Stimulated activated effector memory CD8-positive, alpha-beta T cell treated with anti-CD3 and anti-CD28 coated beads, Interleukin-12 subunit alpha, Interleukin-12 subunit beta, amount 100 ng/mL, for 72 hours (primary cell): ENCODE data around the gene RCSD1.

Source experiments
- ATAC-seq: fragments of 150-1000 bp; cut with Tn5 transposase; 2 replicates; pipeline ENCODE4 v1.10.0; 2021
- DNase-seq, 2 donors: peaks; one replicate each; pipeline ENCODE4 v3.0.0; 2021 to 2022; ENCODE audit warnings: low spot score in 2 of 2
- H3K27ac Mint-ChIP-seq: one replicate; pipeline ENCODE4 v1.8.0; 2022; ENCODE audit warnings: mild to moderate bottlenecking, mixed read lengths
- H3K36me3 Mint-ChIP-seq: one replicate; pipeline ENCODE4 v1.8.0; 2022; ENCODE audit warnings: mild to moderate bottlenecking, mixed read lengths
- H3K4me1 Mint-ChIP-seq: one replicate; pipeline ENCODE4 v1.8.0; 2022; ENCODE audit warnings: mixed read lengths
- H3K4me3 Mint-ChIP-seq: one replicate; pipeline ENCODE4 v1.8.0; 2022; ENCODE audit warnings: mild to moderate bottlenecking, mixed read lengths
- H3K9me3 Mint-ChIP-seq: one replicate; pipeline ENCODE4 v1.8.0; 2022; ENCODE audit warnings: mixed read lengths

Gene RCSD1

GRCh38 chr1:167645625-167646414 lies 15.8 kb downstream of the RCSD1 start:
- no peaks in the 10 kb centered on the region for H3K9me3 Mint-ChIP-seq
- no peak for DNase-seq

DNA sequence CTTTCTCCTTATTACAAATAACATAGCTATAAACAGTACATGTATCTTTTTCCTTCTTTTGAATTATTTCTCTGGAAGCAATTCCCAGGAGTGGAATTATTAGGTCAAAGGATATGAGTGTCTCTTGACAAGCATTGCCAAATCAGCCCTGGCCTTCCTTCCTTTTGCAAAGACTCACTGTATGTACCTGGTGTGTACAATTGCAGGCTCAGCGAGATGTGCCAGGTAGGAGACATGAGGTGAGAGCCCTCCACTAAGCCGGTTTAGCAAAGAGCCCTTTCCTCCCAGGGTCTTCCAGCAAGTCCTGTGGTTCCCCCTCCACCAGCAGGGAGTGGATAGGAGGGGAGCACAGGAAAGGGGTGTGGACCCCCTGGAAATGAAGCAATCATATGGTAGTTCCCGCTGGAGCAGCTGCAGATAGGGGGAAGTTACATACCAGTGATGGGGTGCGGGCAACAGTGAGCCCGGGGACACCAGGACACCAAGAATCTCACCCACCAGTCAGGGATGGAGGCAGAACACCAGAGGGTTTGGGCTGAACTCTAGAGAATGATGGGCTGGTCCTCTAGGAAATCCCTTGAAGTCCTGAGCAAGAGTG lies 18.3 kb downstream of the RCSD1 start:
- peak overlapping the region; percentile 93 for H3K27ac Mint-ChIP-seq

More at GRCh38 chr1:167645625-167646414, 15.8 kb downstream of the RCSD1 start:
- Mint-ChIP-seq H3K27ac (peak overlapping the region; percentile 81), H3K4me1 (peaks cover 86% of the 10 kb centered on the region), H3K36me3 (peaks cover 63% of the 10 kb centered on the region), H3K4me3 (no peak overlapping the region)
- no peak for ATAC-seq

GRCh38 chr1:167648978-167649744 lies 19.1 kb downstream of the RCSD1 start:
- no peaks in the 10 kb centered on the region for H3K9me3 Mint-ChIP-seq
- H3K36me3 Mint-ChIP-seq: peaks cover 44% of the 10 kb centered on the region
- H3K4me3 Mint-ChIP-seq: peak overlapping the region; percentile 51
- no peak for DNase-seq
- peak overlapping the region; percentile 93 for H3K27ac Mint-ChIP-seq
- peak; percentile 25 for ATAC-seq
- H3K4me1 Mint-ChIP-seq: peaks cover 73% of the 10 kb centered on the region

More for the DNA sequence above, 18.3 kb downstream of the RCSD1 start:
- peak overlapping the region; percentile 51 for H3K4me3 Mint-ChIP-seq
- no peaks in the 10 kb centered on the region for H3K9me3 Mint-ChIP-seq
- H3K4me1 Mint-ChIP-seq: peaks cover 73% of the 10 kb centered on the region
- H3K36me3 Mint-ChIP-seq: peaks cover 47% of the 10 kb centered on the region
- DNase-seq (no peak), ATAC-seq (no peak)

- no peak for DNase-seq
- Mint-ChIP-seq H3K9me3 (no peaks in the 10 kb centered on the region), H3K4me1 (peaks cover 73% of the 10 kb centered on the region), H3K4me3 (peak overlapping the region; percentile 51), H3K36me3 (peaks cover 42% of the 10 kb centered on the region), H3K27ac (peak overlapping the region; percentile 93)
- peak; percentile 57 for ATAC-seq
Observed at GRCh38 chr1:167650269-167651160, 20.5 kb downstream of the RCSD1 start.

GRCh38 chr1:167651161-167651693 lies 21.2 kb downstream of the RCSD1 start:
- no peaks in the 10 kb centered on the region for H3K9me3 Mint-ChIP-seq
- peak; percentile 81 for ATAC-seq
- H3K4me1 Mint-ChIP-seq: peaks cover 68% of the 10 kb centered on the region
- peaks cover 39% of the 10 kb centered on the region for H3K36me3 Mint-ChIP-seq
- peak overlapping the region; percentile 51 for H3K4me3 Mint-ChIP-seq
- peak overlapping the region; percentile 93 for H3K27ac Mint-ChIP-seq
- DNase-seq: peak in 1 of 2 donors; percentile 54

- H3K36me3 Mint-ChIP-seq: peaks cover 55% of the 10 kb centered on the region
- H3K9me3 Mint-ChIP-seq: no peaks in the 10 kb centered on the region
- H3K27ac Mint-ChIP-seq: peak overlapping the region; percentile 81
- ATAC-seq (no peak), DNase-seq (no peak)
- no peak overlapping the region for H3K4me3 Mint-ChIP-seq
- H3K4me1 Mint-ChIP-seq: peaks cover 76% of the 10 kb centered on the region
Observed at GRCh38 chr1:167654975-167655575, 25.0 kb downstream of the RCSD1 start.

DNA sequence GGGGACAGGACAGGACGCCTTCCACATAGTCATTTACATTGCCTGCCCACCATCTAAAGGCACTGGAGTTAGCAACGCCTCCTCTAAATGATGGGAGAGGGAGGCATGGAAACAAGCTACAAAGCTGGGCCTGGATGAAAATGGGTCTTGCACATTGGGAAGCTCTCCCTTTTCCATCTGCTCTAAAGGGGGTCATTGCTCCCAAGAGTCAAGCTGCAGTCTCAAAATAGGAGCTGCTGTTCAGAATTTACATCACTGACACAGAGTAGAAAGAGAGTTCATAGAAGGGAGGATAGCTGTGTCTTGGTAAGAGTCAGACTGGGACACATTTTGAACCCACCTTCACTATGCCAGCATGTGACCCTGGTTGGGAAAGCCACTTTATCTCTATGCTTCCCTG lies 26.6 kb downstream of the RCSD1 start:
- H3K36me3 Mint-ChIP-seq: peaks cover 61% of the 10 kb centered on the region
- peaks cover 74% of the 10 kb centered on the region for H3K4me1 Mint-ChIP-seq
- H3K9me3 Mint-ChIP-seq: no peaks in the 10 kb centered on the region
- ATAC-seq: no peak
- no peak for DNase-seq
- no peak overlapping the region for H3K4me3 Mint-ChIP-seq
- H3K27ac Mint-ChIP-seq: peak overlapping the region; percentile 72

DNA sequence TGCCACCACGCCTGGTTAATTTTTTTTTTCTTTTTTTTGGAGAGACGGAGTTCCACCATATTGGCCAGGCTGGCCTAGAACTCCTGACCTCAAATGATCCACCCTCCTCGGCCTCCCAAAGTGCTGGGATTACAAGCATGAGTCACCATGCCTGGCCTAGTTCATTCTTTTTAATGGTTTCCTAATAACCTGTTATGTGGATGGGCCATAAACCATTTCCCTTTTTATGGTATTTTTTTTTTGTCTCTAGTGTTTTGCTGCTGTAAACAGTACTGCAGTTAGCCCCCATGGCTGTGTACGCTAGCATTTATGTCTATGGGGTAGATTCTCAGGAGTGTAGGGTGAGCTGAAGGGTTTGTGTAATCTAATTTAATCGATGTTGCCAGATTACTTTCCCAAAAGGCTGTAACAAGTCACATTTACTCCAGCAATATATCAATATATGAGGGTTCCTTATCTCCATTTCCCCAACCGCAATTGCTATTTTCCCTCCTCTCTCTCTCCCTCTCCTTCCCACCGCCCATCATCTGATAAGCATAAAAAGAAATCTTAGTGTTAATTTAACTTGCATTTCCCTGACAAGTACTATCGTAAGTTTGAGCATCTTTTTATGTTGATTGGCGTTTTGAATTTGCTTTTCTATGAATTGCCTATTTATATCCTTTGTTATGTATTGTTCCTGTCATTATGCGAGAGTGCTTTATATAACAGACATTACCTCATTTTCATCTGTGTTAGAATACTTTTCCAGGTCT lies 28.7 kb downstream of the RCSD1 start:
- H3K4me3 Mint-ChIP-seq: no peak overlapping the region
- DNase-seq (no peak), ATAC-seq (no peak)
- no peaks in the 10 kb centered on the region for H3K9me3 Mint-ChIP-seq
- peak overlapping the region; percentile 72 for H3K27ac Mint-ChIP-seq
- H3K4me1 Mint-ChIP-seq: peaks cover 88% of the 10 kb centered on the region
- peaks cover 71% of the 10 kb centered on the region for H3K36me3 Mint-ChIP-seq

DNA sequence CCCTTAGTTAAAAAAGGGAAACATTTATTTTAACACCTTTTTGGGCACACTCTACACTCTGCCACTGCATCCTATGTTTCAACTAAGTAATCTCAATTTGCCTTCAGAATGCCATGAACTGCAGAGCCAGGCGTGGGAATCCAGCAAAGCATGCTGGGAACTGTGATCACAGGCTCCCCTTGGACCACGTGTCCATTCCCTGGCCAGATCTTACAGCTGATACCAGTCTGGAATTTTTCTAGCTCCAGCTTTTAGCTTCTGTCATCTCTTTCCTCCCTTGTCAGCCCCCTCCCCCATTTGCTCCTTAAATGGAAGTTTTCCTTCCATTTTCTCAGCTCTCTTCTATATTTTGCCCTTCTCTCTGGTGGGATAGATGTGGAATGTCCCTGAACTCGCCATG lies 29.4 kb downstream of the RCSD1 start:
- H3K36me3 Mint-ChIP-seq: peaks cover 70% of the 10 kb centered on the region
- H3K4me3 Mint-ChIP-seq: no peak overlapping the region
- DNase-seq (no peak), ATAC-seq (no peak)
- H3K4me1 Mint-ChIP-seq: peaks cover 81% of the 10 kb centered on the region
- no peaks in the 10 kb centered on the region for H3K9me3 Mint-ChIP-seq
- peak overlapping the region; percentile 87 for H3K27ac Mint-ChIP-seq

GRCh38 chr1:167659881-167660280 lies 29.8 kb downstream of the RCSD1 start:
- DNase-seq (no peak), ATAC-seq (no peak)
- H3K27ac Mint-ChIP-seq: peak overlapping the region; percentile 87
- peaks cover 74% of the 10 kb centered on the region for H3K36me3 Mint-ChIP-seq
- H3K9me3 Mint-ChIP-seq: no peaks in the 10 kb centered on the region
- peaks cover 79% of the 10 kb centered on the region for H3K4me1 Mint-ChIP-seq
- no peak overlapping the region for H3K4me3 Mint-ChIP-seq

DNA sequence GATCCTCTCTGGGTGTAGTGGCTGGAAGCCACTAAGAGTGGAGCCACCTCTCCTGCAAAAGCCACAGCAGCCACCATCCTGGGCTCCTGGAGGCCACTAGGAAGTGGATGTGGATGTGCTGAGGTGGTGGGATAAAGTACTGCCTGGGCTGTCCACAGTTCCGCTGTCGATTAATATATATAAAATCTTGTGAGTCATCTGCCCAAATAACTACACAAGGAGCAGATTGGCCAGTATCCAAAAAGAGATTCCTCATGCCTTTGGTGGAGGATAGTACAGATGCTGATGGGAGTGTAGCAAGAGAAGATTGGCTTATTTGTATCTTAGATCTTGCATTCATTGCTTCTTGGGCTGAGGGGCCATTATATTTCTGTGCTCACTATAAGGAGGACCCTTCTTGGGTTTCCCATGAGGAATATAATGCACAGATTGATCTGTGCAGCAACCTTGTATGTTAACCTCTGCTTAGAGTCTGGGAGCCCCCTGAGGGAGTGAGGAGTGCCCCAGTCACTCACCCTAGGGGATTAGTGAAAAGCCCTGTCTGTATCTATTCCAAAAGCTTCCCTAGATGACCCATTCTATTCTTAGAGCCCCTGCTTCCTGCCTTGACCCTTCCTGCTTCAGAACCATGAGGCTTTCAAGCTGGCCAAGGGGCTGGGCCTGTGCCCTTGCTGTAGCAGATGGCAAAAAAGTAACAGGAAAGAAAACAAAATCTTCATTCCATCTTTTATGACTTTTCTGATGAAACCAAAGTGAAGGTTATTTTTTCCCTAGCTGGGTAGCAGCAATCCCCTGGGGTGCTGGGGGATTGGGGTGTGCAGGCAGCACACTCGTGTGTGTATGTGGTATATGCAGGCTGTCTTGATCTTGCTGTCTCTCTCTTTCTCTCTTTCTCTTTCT lies 31.7 kb downstream of the RCSD1 start:
- Mint-ChIP-seq H3K4me3 (no peak overlapping the region), H3K36me3 (peaks cover 74% of the 10 kb centered on the region), H3K9me3 (no peaks in the 10 kb centered on the region)

GRCh38 chr1:167663002-167663772 lies 33.2 kb downstream of the RCSD1 start:
- Mint-ChIP-seq H3K4me1 (peaks cover 87% of the 10 kb centered on the region), H3K4me3 (no peak overlapping the region), H3K9me3 (no peaks in the 10 kb centered on the region), H3K27ac (peak overlapping the region; percentile 87), H3K36me3 (peaks cover 67% of the 10 kb centered on the region)
- peak; percentile 54 for ATAC-seq
- DNase-seq: no peak

More for the DNA sequence above, 31.7 kb downstream of the RCSD1 start:
- DNase-seq: no peak
- peaks cover 84% of the 10 kb centered on the region for H3K4me1 Mint-ChIP-seq
- no peak for ATAC-seq
- H3K27ac Mint-ChIP-seq: peak overlapping the region; percentile 87
